ACC112 (cell line): ENCODE results near the gene CD22.

Source experiments
- H2AFZ ChIP-seq: fragments of 200-600 bp; sonication (generic); one replicate; pipeline ENCODE4 v1.6.0; 2017; ENCODE audit warnings: antibody characterized with exemption, low read length; ENCODE audit not compliant: unreplicated experiment
- H3K27ac ChIP-seq: fragments of 200-600 bp; sonication (generic); 2 replicates; pipeline ENCODE4 v1.5.1; 2014; ENCODE audit warnings: low read depth, mild to moderate bottlenecking, antibody characterized with exemption, low read length, moderate library complexity
- H3K27me3 ChIP-seq: fragments of 200-600 bp; sonication (generic); 2 replicates; pipeline ENCODE4 v1.6.1; 2014; ENCODE audit warnings: mild to moderate bottlenecking, antibody characterized with exemption, low read length, moderate library complexity, mixed read lengths; ENCODE audit not compliant: insufficient read depth
- H3K36me3 ChIP-seq: fragments of 200-600 bp; sonication (generic); 2 replicates; pipeline ENCODE4 v1.6.1; 2016; ENCODE audit warnings: mild to moderate bottlenecking, antibody characterized with exemption, low read length, moderate library complexity, mixed read lengths; ENCODE audit not compliant: insufficient read depth
- H3K4me1 ChIP-seq: fragments of 200-600 bp; sonication (generic); one replicate; pipeline ENCODE4 v1.6.1; 2016; ENCODE audit warnings: low read length, mixed read lengths; ENCODE audit not compliant: insufficient read depth, unreplicated experiment, control insufficient read depth
- H3K4me3 ChIP-seq: fragments of 200-600 bp; sonication (generic); 2 replicates; pipeline ENCODE4 v1.5.1; 2014; ENCODE audit warnings: mild to moderate bottlenecking, low read depth, low read length
- H3K79me2 ChIP-seq: fragments of 200-600 bp; sonication (generic); one replicate; pipeline ENCODE4 v1.6.0; 2016; ENCODE audit warnings: low read length; ENCODE audit not compliant: control insufficient read depth, unreplicated experiment, insufficient read depth

Gene CD22

DNA sequence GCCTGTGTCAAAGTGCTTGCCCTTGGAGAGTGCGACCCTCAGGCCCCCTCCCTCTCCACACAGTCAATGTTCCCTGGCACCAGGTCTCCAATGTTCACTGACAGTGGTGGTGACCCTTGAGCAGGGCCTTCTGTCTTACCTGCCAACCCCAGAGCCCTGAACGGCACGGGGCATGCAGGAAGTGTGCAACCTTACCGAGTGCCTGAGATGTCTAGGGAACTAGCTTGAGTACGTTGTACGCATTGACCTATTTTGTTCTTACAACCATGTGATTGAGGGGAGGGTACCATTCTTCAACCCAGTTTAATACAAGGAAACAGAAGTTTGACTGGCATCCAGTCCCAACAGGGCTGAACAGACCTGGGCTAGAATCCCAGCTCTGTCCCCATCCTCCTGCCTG lies 23.8 kb upstream of the CD22 start:
- Histone ChIP-seq H3K4me3 (no peak overlapping the region), H3K27ac (no peak overlapping the region), H2AFZ (no peak overlapping the region), H3K79me2 (no peaks in the 10 kb centered on the region), H3K27me3 (no peaks in the 10 kb centered on the region), H3K36me3 (no peaks in the 10 kb centered on the region), H3K4me1 (no peaks in the 10 kb centered on the region)

DNA sequence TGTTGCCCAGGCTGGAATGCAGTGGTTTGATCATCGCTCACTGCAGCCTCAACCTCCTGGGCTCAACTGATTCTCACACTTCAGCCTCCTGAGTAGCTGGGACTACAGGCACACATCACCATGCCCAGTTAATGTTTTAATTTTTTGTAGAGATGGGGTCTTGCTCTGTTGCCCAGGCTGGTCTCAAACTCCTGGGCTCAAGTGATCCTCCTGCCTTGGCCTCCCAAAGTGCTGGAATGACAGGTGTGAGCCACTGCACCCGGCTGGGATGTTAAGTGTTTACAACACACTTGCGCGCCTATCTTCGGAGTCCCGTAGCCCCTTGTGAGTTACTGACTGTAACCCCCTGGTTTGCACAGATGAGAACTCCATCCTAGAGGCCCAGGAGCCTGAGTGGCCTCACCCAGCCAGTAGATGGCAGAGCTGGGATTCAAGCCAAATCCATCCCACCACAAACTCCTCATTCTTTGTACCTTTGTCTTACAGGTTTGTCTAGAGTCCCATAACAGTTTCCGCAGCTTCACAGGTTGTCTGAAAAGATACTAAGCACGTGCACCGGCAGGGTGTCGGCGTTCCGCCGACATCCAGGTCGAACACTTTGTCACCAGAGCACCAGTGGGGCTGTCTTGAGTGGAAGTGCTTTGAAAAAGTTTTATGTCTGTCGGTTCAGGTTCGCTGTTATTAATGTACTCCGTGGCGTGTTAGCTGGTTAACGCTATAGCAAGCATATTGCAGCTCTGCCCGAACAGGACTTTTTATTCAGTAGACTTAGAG lies 22.3 kb upstream of the CD22 start:
- H3K27ac ChIP-seq = no peak overlapping the region
- H3K4me3 ChIP-seq = no peak overlapping the region
- H3K4me1 ChIP-seq = no peaks in the 10 kb centered on the region
- no peak overlapping the region for H2AFZ ChIP-seq
- H3K79me2 ChIP-seq = no peaks in the 10 kb centered on the region
- no peaks in the 10 kb centered on the region for H3K36me3 ChIP-seq
- H3K27me3 ChIP-seq = no peaks in the 10 kb centered on the region

GRCh38 chr19:35307931-35308330 lies 21.1 kb upstream of the CD22 start:
- H2AFZ ChIP-seq = no peak overlapping the region
- no peaks in the 10 kb centered on the region for H3K27me3 ChIP-seq
- no peak overlapping the region for H3K27ac ChIP-seq
- H3K4me1 ChIP-seq = no peaks in the 10 kb centered on the region
- H3K36me3 ChIP-seq = no peaks in the 10 kb centered on the region
- no peak overlapping the region for H3K4me3 ChIP-seq
- H3K79me2 ChIP-seq = no peaks in the 10 kb centered on the region

DNA sequence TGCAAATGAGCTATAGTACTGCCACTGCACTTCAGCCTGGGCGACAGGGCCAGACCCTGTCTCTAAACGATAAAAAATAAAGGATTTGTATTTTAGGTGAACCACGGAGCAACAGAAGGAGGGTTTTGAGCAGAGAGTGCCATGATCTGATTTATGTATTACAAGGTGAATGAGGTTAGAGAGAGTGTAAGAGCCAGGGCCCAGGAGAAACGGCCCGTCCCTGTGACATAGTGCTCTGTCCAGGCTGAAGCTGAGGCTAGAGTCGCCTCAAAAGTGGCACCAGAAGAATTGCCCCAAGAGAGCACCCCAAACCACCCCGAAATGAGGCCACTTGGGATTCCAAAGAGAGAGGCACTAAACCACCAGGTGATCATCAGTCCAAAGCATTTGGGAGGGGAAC lies 20.1 kb upstream of the CD22 start:
- no peaks in the 10 kb centered on the region for H3K36me3 ChIP-seq
- no peak overlapping the region for H2AFZ ChIP-seq
- no peak overlapping the region for H3K27ac ChIP-seq
- H3K4me1 ChIP-seq = no peaks in the 10 kb centered on the region
- H3K79me2 ChIP-seq = no peaks in the 10 kb centered on the region
- H3K27me3 ChIP-seq = no peaks in the 10 kb centered on the region
- no peak overlapping the region for H3K4me3 ChIP-seq

DNA sequence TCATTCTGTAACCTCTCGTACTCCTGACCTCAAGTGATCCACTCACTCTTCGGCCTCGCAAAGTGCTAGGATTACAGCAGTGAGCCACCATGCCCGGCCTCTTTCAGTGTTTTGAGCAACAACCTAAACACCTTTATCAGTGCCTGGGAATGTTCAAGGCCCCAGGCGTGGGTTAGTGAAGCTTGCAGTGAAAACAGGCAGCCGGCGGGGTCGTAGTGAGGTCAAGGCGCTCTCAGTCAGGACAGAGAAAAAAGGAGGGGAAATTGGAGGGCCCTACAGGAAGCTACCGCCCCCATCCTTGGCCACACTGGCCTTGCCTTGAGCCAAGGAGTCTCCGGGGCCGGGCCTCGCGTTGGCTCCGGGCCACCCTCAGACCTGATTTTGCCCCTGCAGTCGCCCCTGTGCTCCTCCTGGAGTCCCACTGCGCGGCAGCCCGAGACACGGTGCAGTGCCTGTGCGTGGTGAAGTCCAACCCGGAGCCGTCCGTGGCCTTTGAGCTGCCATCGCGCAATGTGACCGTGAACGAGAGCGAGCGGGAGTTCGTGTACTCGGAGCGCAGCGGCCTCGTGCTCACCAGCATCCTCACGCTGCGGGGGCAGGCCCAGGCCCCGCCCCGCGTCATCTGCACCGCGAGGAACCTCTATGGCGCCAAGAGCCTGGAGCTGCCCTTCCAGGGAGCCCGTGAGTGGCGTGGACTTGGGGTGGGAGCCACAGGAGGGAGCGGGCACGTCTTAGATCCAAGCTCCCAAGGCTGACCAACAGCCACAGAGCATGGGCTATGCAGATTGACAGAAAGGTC lies 19.3 kb upstream of the CD22 start:
- H3K79me2 ChIP-seq = no peaks in the 10 kb centered on the region
- no peaks in the 10 kb centered on the region for H3K4me1 ChIP-seq

DNA sequence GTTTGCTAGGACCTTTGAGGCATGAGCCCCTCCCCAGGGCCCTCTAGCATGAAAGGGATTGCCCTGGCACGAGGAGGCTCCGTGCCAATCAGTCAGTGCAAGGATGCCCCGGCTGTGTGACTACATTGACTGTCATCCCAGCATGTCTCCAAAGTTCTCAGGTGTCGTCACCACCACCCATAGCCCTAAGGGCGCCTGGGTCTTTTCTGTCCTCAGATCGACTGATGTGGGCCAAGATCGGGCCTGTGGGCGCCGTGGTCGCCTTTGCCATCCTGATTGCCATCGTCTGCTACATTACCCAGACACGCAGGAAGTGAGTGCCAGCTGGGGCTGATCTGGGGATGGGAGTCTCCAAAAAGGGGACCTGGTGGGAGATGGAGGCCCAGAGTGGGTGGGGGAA lies 18.7 kb upstream of the CD22 start:
- H3K4me1 ChIP-seq = no peaks in the 10 kb centered on the region

More for the DNA sequence above, 19.3 kb upstream of the CD22 start:
- H3K4me3 ChIP-seq = no peak overlapping the region
- H2AFZ ChIP-seq = no peak overlapping the region
- no peak overlapping the region for H3K27ac ChIP-seq
- H3K36me3 ChIP-seq = no peaks in the 10 kb centered on the region
- H3K27me3 ChIP-seq = no peaks in the 10 kb centered on the region

GRCh38 chr19:35310811-35311465 lies 18.0 kb upstream of the CD22 start:
- H3K27me3 ChIP-seq = no peaks in the 10 kb centered on the region
- no peak overlapping the region for H3K4me3 ChIP-seq
- no peaks in the 10 kb centered on the region for H3K4me1 ChIP-seq
- H3K79me2 ChIP-seq = no peaks in the 10 kb centered on the region
- no peak overlapping the region for H2AFZ ChIP-seq
- no peak overlapping the region for H3K27ac ChIP-seq
- H3K36me3 ChIP-seq = no peaks in the 10 kb centered on the region

More for the DNA sequence above, 18.7 kb upstream of the CD22 start:
- no peak overlapping the region for H2AFZ ChIP-seq
- no peaks in the 10 kb centered on the region for H3K79me2 ChIP-seq
- H3K27ac ChIP-seq = no peak overlapping the region
- no peak overlapping the region for H3K4me3 ChIP-seq
- H3K36me3 ChIP-seq = no peaks in the 10 kb centered on the region
- no peaks in the 10 kb centered on the region for H3K27me3 ChIP-seq

- Histone ChIP-seq H3K4me3 (no peak overlapping the region), H3K27ac (no peak overlapping the region), H3K79me2 (no peaks in the 10 kb centered on the region), H2AFZ (no peak overlapping the region), H3K27me3 (no peaks in the 10 kb centered on the region), H3K36me3 (no peaks in the 10 kb centered on the region), H3K4me1 (no peaks in the 10 kb centered on the region)
These were observed 16.9 kb upstream of the CD22 start for GRCh38 chr19:35311901-35312665.

GRCh38 chr19:35313587-35313986 lies 15.4 kb upstream of the CD22 start:
- no peak overlapping the region for H2AFZ ChIP-seq
- no peaks in the 10 kb centered on the region for H3K36me3 ChIP-seq
- H3K79me2 ChIP-seq = no peaks in the 10 kb centered on the region
- no peaks in the 10 kb centered on the region for H3K27me3 ChIP-seq
- no peak overlapping the region for H3K27ac ChIP-seq
- peaks cover 4% of the 10 kb centered on the region for H3K4me1 ChIP-seq
- no peak overlapping the region for H3K4me3 ChIP-seq

DNA sequence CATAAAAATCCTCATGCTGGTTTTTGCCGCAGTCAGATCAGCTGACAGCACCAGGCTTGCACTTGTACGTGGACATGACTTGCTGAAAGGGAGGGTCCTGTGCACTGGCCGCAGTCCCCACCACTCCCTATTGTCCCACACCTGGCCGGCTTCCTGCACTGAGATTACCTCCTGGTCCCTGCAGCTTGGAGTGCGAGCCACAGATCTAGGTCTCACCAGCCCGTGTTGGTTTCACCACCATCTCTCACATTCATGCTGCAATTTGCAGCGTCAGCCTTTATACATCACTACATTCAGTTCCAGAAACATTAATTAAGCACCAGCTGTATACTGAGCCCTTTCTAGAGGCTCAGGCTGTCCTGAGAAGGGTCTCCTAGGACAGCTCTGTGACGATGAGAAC lies 15.0 kb upstream of the CD22 start:
- Histone ChIP-seq H3K27ac (no peak overlapping the region), H2AFZ (no peak overlapping the region), H3K4me3 (no peak overlapping the region), H3K36me3 (no peaks in the 10 kb centered on the region), H3K4me1 (peaks cover 8% of the 10 kb centered on the region), H3K79me2 (no peaks in the 10 kb centered on the region), H3K27me3 (no peaks in the 10 kb centered on the region)
